Mammary epithelial cell (primary cell): ENCODE results near the gene RXRA.

ENCODE experiments used
- EZH2 ChIP-seq: IDR thresholded peaks from 2 replicates; pipeline ENCODE4 v1.6.1; 2012; ENCODE audit warnings: low read length, inconsistent platforms, borderline replicate concordance
- TF ChIP-seq, protein P1 (sequence below), 2 donors: IDR thresholded peaks in 1 of 2; conservative IDR thresholded peaks in 1 of 2; 2 replicates each; pipeline ENCODE4 v1.5.1; 2011 to 2012; ENCODE audit warnings: inconsistent platforms in 2 of 2, low read length in 2 of 2, mild to moderate bottlenecking in 2 of 2, control low read depth in 1 of 2, low read depth in 1 of 2; ENCODE audit not compliant: insufficient read depth in 1 of 2; ENCODE audit errors: extremely low read depth in 1 of 2

DNA sequence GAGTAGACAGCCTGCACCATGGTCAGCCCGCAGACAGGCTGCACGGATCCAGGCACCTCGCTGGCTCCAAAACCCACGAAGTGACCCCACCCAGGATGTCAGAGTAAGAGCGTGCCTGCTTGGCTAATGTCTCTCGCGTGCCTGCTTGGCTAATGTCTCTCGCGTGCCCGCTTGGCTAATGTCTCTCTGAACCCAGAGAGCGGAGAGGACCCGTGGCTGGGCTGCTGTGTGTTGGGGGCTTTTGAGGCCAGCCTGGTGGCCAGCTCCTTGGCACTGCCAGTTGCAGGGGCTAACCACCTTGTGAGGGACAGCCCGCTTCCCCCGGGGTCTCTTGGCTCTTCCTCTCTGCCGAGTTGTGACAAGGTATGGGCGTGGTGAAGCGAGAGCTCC lies 8.9 kb upstream of the RXRA start:
- TF ChIP-seq, protein P1, sequence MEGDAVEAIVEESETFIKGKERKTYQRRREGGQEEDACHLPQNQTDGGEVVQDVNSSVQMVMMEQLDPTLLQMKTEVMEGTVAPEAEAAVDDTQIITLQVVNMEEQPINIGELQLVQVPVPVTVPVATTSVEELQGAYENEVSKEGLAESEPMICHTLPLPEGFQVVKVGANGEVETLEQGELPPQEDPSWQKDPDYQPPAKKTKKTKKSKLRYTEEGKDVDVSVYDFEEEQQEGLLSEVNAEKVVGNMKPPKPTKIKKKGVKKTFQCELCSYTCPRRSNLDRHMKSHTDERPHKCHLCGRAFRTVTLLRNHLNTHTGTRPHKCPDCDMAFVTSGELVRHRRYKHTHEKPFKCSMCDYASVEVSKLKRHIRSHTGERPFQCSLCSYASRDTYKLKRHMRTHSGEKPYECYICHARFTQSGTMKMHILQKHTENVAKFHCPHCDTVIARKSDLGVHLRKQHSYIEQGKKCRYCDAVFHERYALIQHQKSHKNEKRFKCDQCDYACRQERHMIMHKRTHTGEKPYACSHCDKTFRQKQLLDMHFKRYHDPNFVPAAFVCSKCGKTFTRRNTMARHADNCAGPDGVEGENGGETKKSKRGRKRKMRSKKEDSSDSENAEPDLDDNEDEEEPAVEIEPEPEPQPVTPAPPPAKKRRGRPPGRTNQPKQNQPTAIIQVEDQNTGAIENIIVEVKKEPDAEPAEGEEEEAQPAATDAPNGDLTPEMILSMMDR (conservative IDR thresholded peaks at IDR 0.05 in 1 of 2, IDR thresholded peaks at IDR 0.05 in 1 of 2; ENCODE audit: extremely low read depth in 1 of 2, insufficient read depth in 1 of 2, low read depth in 1 of 2, low read length in 2 of 2) = no peak
- TF ChIP-seq EZH2 = no peak
